GM21360 (cell line): ENCODE results near the gene NIPAL4.
A peak's percentile ranks its signal among the peaks of the same experiment; 100 is the strongest.
"Not testable (repeated sequence)": the region's sequence is repeated elsewhere in the genome, so short reads cannot be mapped to it uniquely, and the experiment has no call there.

Experiments used
- ATAC-seq: cut with Tn5 transposase; IDR thresholded peaks from one replicate; pipeline ENCODE4 v1.9.1; 2021; ENCODE audit warnings: mild to moderate bottlenecking, moderate library complexity; ENCODE audit not compliant: unreplicated experiment

NIPAL4 gene

DNA sequence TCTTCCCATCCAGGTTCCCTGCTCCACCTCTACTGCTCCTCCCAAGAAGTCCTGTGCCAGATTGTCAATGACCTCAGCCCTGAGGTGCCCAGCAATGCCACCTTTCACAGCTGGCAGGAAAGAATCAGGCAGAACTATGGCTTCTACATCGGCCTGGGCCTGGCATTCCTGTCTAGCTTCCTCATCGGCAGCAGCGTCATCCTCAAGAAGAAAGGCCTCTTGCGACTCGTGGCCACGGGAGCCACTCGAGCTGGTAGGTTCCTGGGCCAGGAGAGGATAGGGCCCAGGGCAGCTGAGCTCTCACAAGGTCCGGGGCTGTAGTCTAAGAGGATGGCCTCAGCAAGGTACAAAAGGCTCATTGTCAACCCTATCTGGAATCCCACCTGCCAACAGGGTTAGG, 3.1 kb downstream of the NIPAL4 start:
- no peak for ATAC-seq

DNA sequence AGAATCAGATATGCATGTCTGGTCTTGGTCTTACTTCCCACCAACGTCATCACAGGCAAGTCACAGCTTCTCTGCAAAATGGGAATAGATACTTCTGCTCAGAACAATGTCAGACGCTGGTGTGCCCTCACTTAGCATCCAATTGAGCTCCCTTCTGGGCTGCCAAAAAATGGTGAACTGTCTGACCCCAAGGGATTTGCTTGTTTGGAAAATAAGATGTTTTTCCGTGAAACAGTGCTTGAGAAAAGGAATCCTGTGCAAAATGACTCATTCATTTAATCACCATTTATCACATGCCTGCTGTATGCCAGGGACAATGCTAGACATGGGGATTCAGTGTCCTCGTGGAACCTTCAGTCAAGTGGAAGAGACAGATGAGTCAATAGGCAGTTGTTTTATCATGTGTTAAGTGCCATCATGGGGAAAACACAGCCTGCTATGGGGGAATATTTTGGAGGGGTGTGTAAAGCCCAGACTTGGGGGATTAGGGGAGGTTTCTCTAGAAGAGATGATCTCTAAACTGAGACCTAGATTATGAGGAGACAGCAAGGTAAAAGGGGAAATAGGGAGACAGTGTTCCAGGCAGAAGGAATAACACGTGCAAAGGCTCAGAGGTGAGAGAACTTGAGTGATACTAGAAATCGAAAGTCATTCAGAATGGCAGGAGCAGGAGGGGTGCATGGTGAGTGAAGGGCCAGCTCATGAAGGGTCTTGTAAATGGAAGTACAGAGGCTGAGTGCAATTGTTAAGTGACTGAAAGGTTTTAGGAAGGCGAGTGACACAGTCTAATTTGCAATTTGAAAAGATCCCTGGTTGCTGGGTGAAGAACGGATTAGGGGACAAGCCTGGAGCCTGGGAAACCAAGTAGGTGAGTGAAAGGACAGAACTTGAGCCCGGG, 3.9 kb downstream of the NIPAL4 start:
- ATAC-seq: no peak

- ATAC-seq: peak; percentile 95
Measured at GRCh38 chr5:157464519-157465171, 4.6 kb downstream of the NIPAL4 start.

DNA sequence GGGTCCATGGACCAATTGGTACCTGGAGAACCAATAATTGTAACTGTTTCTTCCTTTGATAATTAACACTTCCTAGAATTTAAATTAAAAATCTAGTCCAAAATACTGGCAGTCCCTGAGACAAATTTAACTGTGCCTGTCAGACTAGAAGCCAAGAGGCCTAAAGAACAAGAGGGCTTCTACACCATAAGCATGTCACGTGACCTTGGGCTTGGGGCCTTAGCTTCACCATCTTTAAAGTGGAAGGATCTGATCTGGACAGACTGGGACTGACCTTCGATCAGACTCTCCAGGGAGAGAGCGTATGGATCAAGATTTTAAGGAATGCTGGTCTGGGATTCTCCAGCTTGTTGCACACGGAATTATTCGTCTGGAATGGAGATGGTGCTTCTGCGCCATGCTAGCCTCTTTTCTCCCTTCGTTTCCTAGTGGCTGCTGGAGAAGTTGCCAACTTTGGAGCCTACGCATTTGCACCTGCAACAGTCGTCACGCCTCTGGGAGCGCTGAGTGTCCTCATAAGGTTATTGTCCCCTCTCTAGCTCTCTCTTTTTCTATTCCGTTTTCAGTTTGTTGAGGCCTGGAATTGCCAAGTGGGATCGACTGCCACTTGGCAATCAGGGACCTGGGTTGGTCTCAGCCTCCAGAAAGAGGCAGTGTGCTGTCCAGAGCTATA, 8.4 kb downstream of the NIPAL4 start:
- no peak for ATAC-seq

DNA sequence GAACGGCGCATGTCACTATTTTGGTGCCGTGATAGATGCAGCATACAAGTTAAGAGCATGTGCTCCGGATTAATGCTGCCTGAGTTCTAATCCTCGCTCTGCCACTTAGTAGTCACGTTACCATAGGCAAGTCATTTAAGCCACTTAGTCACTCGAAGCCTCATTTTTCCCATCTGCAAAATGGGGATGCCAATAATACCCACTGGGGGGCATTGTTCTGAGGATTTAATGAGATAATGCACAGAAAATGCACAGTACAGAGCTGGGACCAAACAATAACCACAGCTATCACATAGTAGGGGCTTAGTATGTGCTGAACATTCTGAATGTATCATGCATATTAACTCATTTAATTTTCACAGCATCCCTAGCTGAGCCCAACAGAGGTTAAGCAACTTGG, 9.1 kb downstream of the NIPAL4 start:
- ATAC-seq: no peak

- ATAC-seq: no peak
Measured at GRCh38 chr5:157469687-157470086, 9.7 kb downstream of the NIPAL4 start.

DNA sequence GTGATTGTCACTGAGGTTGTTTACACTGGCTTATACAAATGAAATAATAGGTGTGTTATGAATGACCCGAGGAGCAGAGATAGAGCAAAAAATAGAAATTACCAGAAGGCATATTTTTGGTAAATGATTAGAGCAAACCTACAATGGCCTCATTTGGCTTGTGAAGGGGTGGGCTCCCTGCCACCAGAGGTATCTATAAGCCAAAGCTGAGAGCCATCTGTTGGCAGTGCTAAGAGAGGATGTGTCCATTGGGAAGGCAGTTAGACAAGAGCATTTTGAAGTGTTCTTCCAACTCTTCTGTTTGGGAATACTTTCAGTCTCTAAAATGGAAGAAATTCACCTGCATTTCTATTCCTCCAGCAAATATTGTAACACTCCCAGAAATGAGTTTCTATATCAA, 10.6 kb downstream of the NIPAL4 start:
- no peak for ATAC-seq

GRCh38 chr5:157471709-157472108, 11.7 kb downstream of the NIPAL4 start:
- ATAC-seq: no peak

GRCh38 chr5:157473383-157474320, 13.6 kb downstream of the NIPAL4 start:
- ATAC-seq: no peak

DNA sequence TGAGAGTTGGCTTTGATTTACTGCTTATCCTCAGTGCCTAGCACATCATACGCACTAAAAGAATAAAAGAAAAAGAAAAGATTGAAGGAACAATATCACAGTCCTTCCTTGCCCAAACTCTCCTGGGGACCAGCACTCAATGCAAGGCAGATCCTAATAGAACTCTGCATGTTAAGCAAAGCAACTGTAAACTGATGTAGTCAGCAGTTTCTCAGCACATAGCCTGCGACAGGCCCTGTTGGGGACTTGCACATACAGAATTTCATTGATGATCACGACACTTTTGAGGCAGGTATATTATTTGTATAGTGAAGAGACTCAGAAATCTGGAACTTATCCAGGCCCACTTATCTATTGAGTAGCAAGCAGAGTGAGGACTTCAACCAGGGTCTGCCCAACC, 15.4 kb downstream of the NIPAL4 start:
- ATAC-seq: no peak

GRCh38 chr5:157476702-157477408, 16.8 kb downstream of the NIPAL4 start:
- peak; percentile 62 for ATAC-seq

GRCh38 chr5:157477814-157478494, 17.9 kb downstream of the NIPAL4 start:
- ATAC-seq: no peak

DNA sequence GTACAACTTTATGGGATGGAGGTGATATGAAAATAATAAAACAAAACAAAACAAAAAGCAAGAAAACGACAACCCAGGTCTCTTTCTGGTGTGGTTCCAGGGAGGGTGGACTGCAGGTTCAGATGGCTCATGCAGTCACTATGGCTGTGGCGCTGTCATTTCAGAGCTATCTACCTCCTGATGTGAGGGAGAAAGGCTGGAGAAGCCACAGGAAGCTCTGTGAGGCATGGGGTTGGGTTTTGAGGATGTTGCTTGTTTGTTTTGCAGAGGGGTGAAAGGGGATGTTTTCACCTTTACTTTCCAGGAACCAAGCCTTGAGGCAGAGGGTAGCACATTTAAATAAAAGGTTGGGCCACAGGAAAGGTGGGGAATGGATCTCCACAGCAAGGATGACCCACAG, 18.7 kb downstream of the NIPAL4 start:
- ATAC-seq: no peak

DNA sequence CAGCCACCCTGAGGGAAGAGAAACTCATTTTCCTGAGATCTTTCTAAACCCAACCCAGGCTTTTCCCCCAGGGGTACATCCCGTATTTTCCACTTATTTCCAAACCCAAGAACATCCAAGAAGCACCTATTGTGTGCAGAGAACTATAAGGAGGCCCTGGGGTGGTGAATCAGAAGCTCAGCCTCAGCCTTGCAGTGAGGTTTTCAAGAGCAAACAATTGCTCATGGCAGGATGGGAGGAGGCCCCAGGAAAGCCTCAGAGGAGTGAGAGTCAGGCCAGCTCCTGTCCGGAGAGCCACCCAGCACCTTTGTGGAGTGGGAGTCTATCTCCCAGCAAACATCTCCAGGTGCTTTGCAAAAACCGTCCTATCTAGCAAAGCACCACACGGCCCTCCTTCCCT, 19.2 kb downstream of the NIPAL4 start:
- ATAC-seq: no peak

DNA sequence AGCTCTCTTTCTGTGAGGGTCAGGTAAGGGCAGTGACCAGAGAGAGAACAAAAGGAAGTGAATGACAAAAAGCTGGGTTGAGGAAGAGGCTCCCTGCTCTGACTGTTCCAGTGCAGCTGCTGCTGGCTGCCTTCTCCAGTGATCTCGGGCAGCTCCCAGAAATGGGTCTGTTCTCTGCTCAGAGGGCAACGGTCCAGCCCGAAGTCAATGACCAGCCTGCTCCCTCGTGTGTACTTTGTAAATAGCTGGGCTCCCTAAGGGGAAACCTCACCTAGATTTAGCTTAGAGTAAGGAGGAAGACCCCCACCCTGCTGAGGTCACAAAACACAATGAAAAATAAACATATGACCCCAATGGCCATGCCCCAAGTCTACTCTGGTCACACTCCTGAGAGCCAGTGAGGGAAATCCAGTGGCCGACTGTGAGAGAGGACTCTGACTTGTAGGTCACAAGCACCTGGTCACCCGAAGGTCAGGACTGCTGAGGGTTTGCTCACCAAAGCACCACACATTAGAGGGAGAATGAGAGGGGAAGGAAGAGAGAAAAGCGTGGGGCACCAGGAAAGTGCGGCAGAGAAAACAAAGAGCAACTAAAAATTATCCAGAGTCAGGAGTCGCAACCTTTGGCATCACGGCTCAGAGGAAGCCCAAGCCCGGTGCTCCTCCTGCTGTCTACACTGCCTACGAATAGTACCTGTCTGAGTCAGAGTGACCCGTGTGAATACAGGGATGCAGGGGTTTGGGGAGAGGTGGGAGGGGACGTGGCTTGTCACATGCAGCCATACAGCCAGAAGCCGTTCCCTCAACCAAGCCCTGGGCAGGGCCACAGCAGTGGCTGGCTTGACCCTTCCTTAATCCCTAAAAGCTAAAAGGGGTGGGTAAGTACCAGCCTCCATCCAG, 19.8 kb downstream of the NIPAL4 start:
- no peak for ATAC-seq

GRCh38 chr5:157481265-157481664, 21.3 kb downstream of the NIPAL4 start:
- ATAC-seq: no peak

- ATAC-seq: no peak
Measured at GRCh38 chr5:157481666-157482065, 21.7 kb downstream of the NIPAL4 start.

DNA sequence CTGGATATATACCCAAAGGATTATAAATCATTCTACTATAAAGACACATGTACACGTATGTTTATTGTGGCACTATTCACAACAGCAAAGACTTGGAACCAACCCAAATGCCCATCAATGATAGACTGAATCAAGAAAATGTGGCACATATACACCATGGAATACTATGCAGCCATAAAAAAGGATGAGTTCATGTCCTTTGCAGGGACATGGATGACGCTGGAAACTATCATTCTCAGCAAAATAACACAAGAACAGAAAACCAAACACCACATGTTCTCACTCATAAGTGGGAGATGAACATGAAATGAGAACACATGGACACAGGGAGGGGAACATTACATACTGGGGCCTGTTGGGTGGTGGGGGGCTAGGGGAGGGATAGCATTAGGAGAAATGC, 22.7 kb downstream of the NIPAL4 start:
- not testable (repeated sequence) for ATAC-seq
